HPDE6-E6E7 (cell line): ENCODE data around the gene SLC39A8.
"Not testable (repeated sequence)": the region's sequence is repeated elsewhere in the genome, so short reads cannot be mapped to it uniquely, and the experiment has no call there.

Experiments used
- DNase-seq: peaks from one replicate; pipeline ENCODE4 v3.0.0; 2011; ENCODE audit warnings: missing footprints; ENCODE audit errors: extremely low spot score

Gene SLC39A8

GRCh38 chr4:102301167-102301566 lies 44.1 kb downstream of the SLC39A8 start:
- no peak for DNase-seq

- DNase-seq = peak; percentile 25
These were observed 45.8 kb downstream of the SLC39A8 start for GRCh38 chr4:102299354-102300107.

- DNase-seq = no peak
These were observed 46.6 kb downstream of the SLC39A8 start for GRCh38 chr4:102298716-102299115.

- no peak for DNase-seq
These were observed 50.0 kb downstream of the SLC39A8 start for GRCh38 chr4:102295153-102295862.

- DNase-seq = no peak
These were observed 56.8 kb downstream of the SLC39A8 start for GRCh38 chr4:102288497-102288896.

GRCh38 chr4:102285831-102286230 lies 59.5 kb downstream of the SLC39A8 start:
- DNase-seq = no peak

- no peak for DNase-seq
These were observed 64.0 kb downstream of the SLC39A8 start for GRCh38 chr4:102281171-102281839.

- DNase-seq = not testable (repeated sequence)
These were observed 72.0 kb downstream of the SLC39A8 start for GRCh38 chr4:102273317-102273716.

- no peak for DNase-seq
These were observed 73.0 kb downstream of the SLC39A8 start for GRCh38 chr4:102272318-102272717.

GRCh38 chr4:102268355-102268754 lies 76.9 kb downstream of the SLC39A8 start:
- no peak for DNase-seq

GRCh38 chr4:102263024-102263787 lies 82.1 kb downstream of the SLC39A8 start:
- peak; percentile 49 for DNase-seq

- DNase-seq = no peak
These were observed 85.6 kb downstream of the SLC39A8 start for GRCh38 chr4:102259702-102260101.

- DNase-seq = no peak
These were observed 86.2 kb downstream of the SLC39A8 start for GRCh38 chr4:102259081-102259480.

- no peak for DNase-seq
These were observed 89.0 kb downstream of the SLC39A8 start for GRCh38 chr4:102256321-102256720.

GRCh38 chr4:102253860-102254259 lies 91.4 kb downstream of the SLC39A8 start:
- no peak for DNase-seq

GRCh38 chr4:102252171-102252570 lies 93.1 kb downstream of the SLC39A8 start:
- DNase-seq = no peak

GRCh38 chr4:102250341-102250740 lies 94.9 kb downstream of the SLC39A8 start:
- DNase-seq = no peak

- DNase-seq = no peak
These were observed 98.2 kb downstream of the SLC39A8 start for GRCh38 chr4:102247041-102247440.

- DNase-seq = peak; percentile 9
These were observed 98.9 kb downstream of the SLC39A8 start for GRCh38 chr4:102246416-102246815.

GRCh38 chr4:102244878-102245535 lies 100.3 kb downstream of the SLC39A8 start:
- no peak for DNase-seq

GRCh38 chr4:102243296-102243695 lies 102.0 kb downstream of the SLC39A8 start:
- not testable (repeated sequence) for DNase-seq
